HFF-Myc (cell line): ENCODE measurements around the gene UPB1.

Source experiments
- DNase-seq: peaks from one replicate; pipeline ENCODE4 v3.0.0-alpha.2; 2011; ENCODE audit warnings: low read depth; ENCODE audit errors: extremely low read depth
- H3K4me3 ChIP-seq: replicated peaks from 2 replicates; pipeline ENCODE4 v1.5.1; 2011; ENCODE audit warnings: low read depth, mild to moderate bottlenecking, control low read depth, low read length
- CTCF ChIP-seq: IDR thresholded peaks from 2 replicates; pipeline ENCODE4 v1.5.1; 2012; ENCODE audit warnings: mild to moderate bottlenecking, low read depth, low read length, control low read depth; ENCODE audit errors: missing control alignments

Gene UPB1

GRCh38 chr22:24502541-24502940 lies 7.4 kb downstream of the UPB1 start:
- no peak for TF ChIP-seq CTCF
- DNase-seq = no peak
- H3K4me3 ChIP-seq = no peak overlapping the region

- H3K4me3 ChIP-seq = no peak overlapping the region
- no peak for DNase-seq
- TF ChIP-seq CTCF = peak; percentile 78
Observed at GRCh38 chr22:24503137-24503842, 8.2 kb downstream of the UPB1 start.

GRCh38 chr22:24503843-24504338 lies 8.8 kb downstream of the UPB1 start:
- no peak for TF ChIP-seq CTCF
- no peak for DNase-seq
- H3K4me3 ChIP-seq = no peak overlapping the region

- no peak for TF ChIP-seq CTCF
- DNase-seq = no peak
- H3K4me3 ChIP-seq = no peak overlapping the region
Observed at GRCh38 chr22:24504540-24504939, 9.4 kb downstream of the UPB1 start.

GRCh38 chr22:24504956-24505736 lies 10.0 kb downstream of the UPB1 start:
- no peak for DNase-seq
- no peak for TF ChIP-seq CTCF
- H3K4me3 ChIP-seq = no peak overlapping the region

GRCh38 chr22:24506802-24507438 lies 11.8 kb downstream of the UPB1 start:
- no peak overlapping the region for H3K4me3 ChIP-seq
- no peak for DNase-seq
- TF ChIP-seq CTCF = no peak
